Hepatocyte (in vitro differentiated cells): ENCODE data around the gene EEF2. TPM values are rescaled to one million over a fixed set of nuclear protein-coding genes. Genes with fewer than 3 reads are reported as not detected.

Experiments
- DNase-seq: peaks from one replicate; pipeline ENCODE4 v3.0.0-alpha.2; 2016; ENCODE audit warnings: low spot score
- H2AFZ ChIP-seq: fragments of 200-600 bp; sonication (generic); 2 replicates; pipeline ENCODE4 v1.6.0; 2016; ENCODE audit warnings: antibody characterized with exemption, mild to moderate bottlenecking
- H3K27ac ChIP-seq: fragments of 200-600 bp; sonication (generic); 2 replicates; pipeline ENCODE4 v1.5.1; 2016; ENCODE audit warnings: mild to moderate bottlenecking
- H3K27me3 ChIP-seq: fragments of 200-600 bp; sonication (generic); 2 replicates; pipeline ENCODE4 v1.6.1; 2016
- H3K36me3 ChIP-seq: fragments of 200-600 bp; sonication (generic); replicated peaks from 2 replicates; pipeline ENCODE4 v1.5.1; 2016; ENCODE audit warnings: low read depth; ENCODE audit not compliant: insufficient read depth
- H3K4me1 ChIP-seq: fragments of 200-600 bp; sonication (generic); 2 replicates; pipeline ENCODE4 v1.5.1; 2016; ENCODE audit warnings: mild to moderate bottlenecking, moderate library complexity; ENCODE audit not compliant: insufficient read depth
- H3K4me2 ChIP-seq: fragments of 200-600 bp; sonication (generic); 2 replicates; pipeline ENCODE4 v1.6.0; 2016
- H3K4me3 ChIP-seq: fragments of 200-600 bp; sonication (generic); 2 replicates; pipeline ENCODE4 v1.5.1; 2016; ENCODE audit warnings: mild to moderate bottlenecking
- H3K79me2 ChIP-seq: fragments of 200-600 bp; sonication (generic); 2 replicates; pipeline ENCODE4 v1.6.0; 2017; ENCODE audit warnings: mild to moderate bottlenecking
- H3K9me2 ChIP-seq: fragments of 200-600 bp; sonication (generic); replicated peaks from 2 replicates; pipeline ENCODE4 v1.6.0; 2017; ENCODE audit warnings: mild to moderate bottlenecking; ENCODE audit not compliant: insufficient read depth
- H3K9me3 ChIP-seq: fragments of 200-600 bp; sonication (generic); 2 replicates; pipeline ENCODE4 v1.5.1; 2016; ENCODE audit warnings: low read depth, mild to moderate bottlenecking
- H4K20me1 ChIP-seq: fragments of 200-600 bp; sonication (generic); 2 replicates; pipeline ENCODE4 v1.6.0; 2016; ENCODE audit warnings: mild to moderate bottlenecking; ENCODE audit not compliant: insufficient read depth, poor library complexity, severe bottlenecking
- EZH2 ChIP-seq: fragments of 200-600 bp; sonication (generic); IDR thresholded peaks from 2 replicates; pipeline ENCODE4 v1.6.1; 2016; ENCODE audit warnings: antibody characterized with exemption, mild to moderate bottlenecking, borderline replicate concordance
- EZH2phosphoT487 ChIP-seq: fragments of 200-600 bp; sonication (generic); IDR thresholded peaks from one replicate; pipeline ENCODE4 v1.6.1; 2018; ENCODE audit warnings: antibody characterized with exemption, mild to moderate bottlenecking, low read depth, moderate library complexity; ENCODE audit not compliant: unreplicated experiment, severe bottlenecking
- WGBS: methylation state at CpG from one replicate; pipeline ENCODE4 v1.1.6; 2016; ENCODE audit warnings: low lambda C conversion rate; ENCODE audit errors: missing lambda C conversion rate; 5-methylcytosine and 5-hydroxymethylcytosine counted together
- polyA plus RNA-seq: library from polyadenylated mRNA; unstranded; fragments of >200 nt; fragmentation: Nextera tagmentation; extraction: Ambion mirVana; gene quantifications from 2 replicates; pipeline ENCODE4 v1.2.1, GENCODE V29; 2016
- total RNA-seq: library from RNA; depleted of rRNA; stranded (reverse); fragments of >200 nt; gene quantifications from 2 replicates; pipeline ENCODE4 v1.2.3, GENCODE V29; 2014
- TF ChIP-seq, protein P1 (sequence below): fragments of 200-600 bp; sonication (generic); IDR thresholded peaks from 2 replicates; pipeline ENCODE4 v1.5.1; 2016; ENCODE audit warnings: antibody characterized with exemption, mild to moderate bottlenecking; ENCODE audit not compliant: poor library complexity

Gene EEF2
- total and polyA plus RNA-seq, 2 experiments from 2014 or later: 526 to 1,740 TPM

DNA sequence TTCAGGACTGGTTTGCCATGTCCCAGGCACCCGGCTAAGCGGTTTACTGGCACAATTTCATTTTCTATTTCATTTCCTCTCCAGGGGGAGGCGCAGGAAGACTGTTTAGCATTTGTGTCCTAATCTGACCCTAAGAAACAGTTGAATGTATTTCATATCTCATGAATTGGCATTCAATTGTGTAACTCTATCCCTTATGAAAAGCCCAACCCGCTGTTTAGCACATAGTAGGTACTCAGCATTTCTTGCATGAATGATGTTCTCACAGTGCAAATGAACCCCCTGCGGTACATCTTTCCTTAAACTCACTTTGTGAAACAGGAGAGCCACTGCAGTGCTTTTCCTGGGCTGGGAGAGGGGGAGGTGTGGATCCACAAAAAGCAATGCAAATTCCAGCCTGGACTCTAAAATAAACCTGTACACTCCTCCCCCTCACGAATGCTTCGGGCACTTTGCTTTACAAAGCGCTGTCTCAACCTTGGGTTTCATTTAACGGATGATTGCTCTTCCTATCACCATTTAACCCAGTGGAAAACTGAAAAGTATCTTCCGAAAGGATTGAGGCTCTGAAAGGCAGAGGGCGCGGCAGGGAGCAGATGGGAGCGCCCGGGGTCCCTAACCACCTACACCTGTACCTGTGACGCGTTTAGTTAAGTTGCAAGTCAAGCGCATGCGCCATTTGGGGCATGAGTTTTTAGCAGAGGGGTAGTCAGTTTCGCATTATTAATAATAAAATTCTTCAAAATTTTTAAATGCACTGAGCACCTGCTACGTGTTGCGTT, 1.2 kb upstream of the EEF2 start:
- Histone ChIP-seq H2AFZ (no peak overlapping the region), H3K36me3 (no peaks in the 10 kb centered on the region), H3K4me3 (peak overlapping the region; percentile 3), H4K20me1 (peaks cover 37% of the 10 kb centered on the region), H3K79me2 (peaks cover 38% of the 10 kb centered on the region), H3K27ac (no peak overlapping the region), H3K27me3 (no peaks in the 10 kb centered on the region), H3K9me3 (no peaks in the 10 kb centered on the region), H3K4me2 (peak overlapping the region; percentile 96), H3K9me2 (no peaks in the 10 kb centered on the region), H3K4me1 (peaks cover 23% of the 10 kb centered on the region)
- DNase-seq: peak; percentile 85
- TF ChIP-seq, protein P1, sequence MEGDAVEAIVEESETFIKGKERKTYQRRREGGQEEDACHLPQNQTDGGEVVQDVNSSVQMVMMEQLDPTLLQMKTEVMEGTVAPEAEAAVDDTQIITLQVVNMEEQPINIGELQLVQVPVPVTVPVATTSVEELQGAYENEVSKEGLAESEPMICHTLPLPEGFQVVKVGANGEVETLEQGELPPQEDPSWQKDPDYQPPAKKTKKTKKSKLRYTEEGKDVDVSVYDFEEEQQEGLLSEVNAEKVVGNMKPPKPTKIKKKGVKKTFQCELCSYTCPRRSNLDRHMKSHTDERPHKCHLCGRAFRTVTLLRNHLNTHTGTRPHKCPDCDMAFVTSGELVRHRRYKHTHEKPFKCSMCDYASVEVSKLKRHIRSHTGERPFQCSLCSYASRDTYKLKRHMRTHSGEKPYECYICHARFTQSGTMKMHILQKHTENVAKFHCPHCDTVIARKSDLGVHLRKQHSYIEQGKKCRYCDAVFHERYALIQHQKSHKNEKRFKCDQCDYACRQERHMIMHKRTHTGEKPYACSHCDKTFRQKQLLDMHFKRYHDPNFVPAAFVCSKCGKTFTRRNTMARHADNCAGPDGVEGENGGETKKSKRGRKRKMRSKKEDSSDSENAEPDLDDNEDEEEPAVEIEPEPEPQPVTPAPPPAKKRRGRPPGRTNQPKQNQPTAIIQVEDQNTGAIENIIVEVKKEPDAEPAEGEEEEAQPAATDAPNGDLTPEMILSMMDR: peak; percentile 69
- TF ChIP-seq EZH2 (no peak), EZH2phosphoT487 (no peak)
- WGBS: 3% methylated on average over 21 of the region's 21 CpGs

DNA sequence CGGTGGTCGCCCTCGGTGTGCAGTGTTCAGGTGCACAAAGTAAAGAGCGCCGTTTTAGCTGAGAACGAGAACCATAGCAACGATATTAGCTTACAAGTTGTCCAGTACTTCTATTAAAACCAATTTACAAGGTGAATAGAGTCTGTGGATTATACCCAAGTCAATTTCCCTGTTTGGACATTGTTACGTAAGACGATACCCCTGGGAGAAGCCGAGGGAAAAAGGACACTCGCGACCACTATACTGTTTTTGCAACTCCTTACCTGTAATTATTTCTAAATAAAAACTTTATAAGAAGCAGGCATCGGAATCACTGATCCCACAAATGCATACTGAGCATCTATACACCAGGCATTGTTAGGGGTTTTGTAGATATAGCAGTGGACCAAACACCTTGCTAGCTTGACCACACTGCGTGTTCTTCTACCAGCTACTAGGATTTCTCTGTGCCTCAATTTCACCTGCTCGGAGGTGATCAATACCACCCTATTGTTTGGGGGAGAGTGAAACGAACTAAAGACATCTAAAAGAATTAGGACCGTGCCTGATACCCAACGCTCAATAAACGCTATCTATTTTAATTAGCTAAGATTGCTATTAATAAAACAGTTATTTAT, 488 bp upstream of the EEF2 start:
- no peak for DNase-seq
- no peaks in the 10 kb centered on the region for H3K36me3 ChIP-seq
- WGBS: 7% methylated on average over 19 of the region's 19 CpGs
- peak overlapping the region; percentile 35 for H3K4me3 ChIP-seq
- peak overlapping the region; percentile 96 for H3K4me2 ChIP-seq
- H4K20me1 ChIP-seq: peaks cover 44% of the 10 kb centered on the region
- peaks cover 45% of the 10 kb centered on the region for H3K79me2 ChIP-seq
- H3K27me3 ChIP-seq: no peaks in the 10 kb centered on the region
- TF ChIP-seq, protein P1: no peak
- no peak for TF ChIP-seq EZH2phosphoT487
- no peak overlapping the region for H3K27ac ChIP-seq
- H3K9me3 ChIP-seq: no peaks in the 10 kb centered on the region
- peaks cover 23% of the 10 kb centered on the region for H3K4me1 ChIP-seq
- no peaks in the 10 kb centered on the region for H3K9me2 ChIP-seq
- H2AFZ ChIP-seq: peak overlapping the region; percentile 13

DNA sequence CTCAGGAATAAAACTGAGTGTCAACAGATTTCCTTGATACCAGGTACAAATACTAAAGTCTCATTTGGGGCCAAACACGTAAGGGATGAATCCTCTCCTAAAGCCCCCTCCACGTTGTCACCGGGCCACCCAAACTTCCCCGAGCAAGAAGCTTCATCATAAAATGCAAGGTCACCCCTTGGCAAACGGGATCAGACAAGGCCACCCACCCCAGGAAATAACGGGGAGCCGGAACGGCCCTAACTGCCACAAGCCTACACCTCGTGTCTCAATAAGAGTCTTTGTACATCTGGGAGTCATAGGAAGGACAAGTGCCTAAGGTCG, 717 bp downstream of the EEF2 start:
- H3K79me2 ChIP-seq: peaks cover 57% of the 10 kb centered on the region
- H3K9me3 ChIP-seq: no peaks in the 10 kb centered on the region
- peak overlapping the region; percentile 100 for H3K27ac ChIP-seq
- H3K4me3 ChIP-seq: peak overlapping the region; percentile 97
- no peak for TF ChIP-seq EZH2phosphoT487
- no peak for TF ChIP-seq EZH2
- TF ChIP-seq, protein P1: no peak
- no peak overlapping the region for H2AFZ ChIP-seq
- WGBS: 2% methylated on average over 10 of the region's 10 CpGs
- H3K27me3 ChIP-seq: no peaks in the 10 kb centered on the region
- H3K4me2 ChIP-seq: peak overlapping the region; percentile 96
- no peak for DNase-seq
- H3K4me1 ChIP-seq: peaks cover 23% of the 10 kb centered on the region
- H3K9me2 ChIP-seq: no peaks in the 10 kb centered on the region
- peaks cover 56% of the 10 kb centered on the region for H4K20me1 ChIP-seq
- H3K36me3 ChIP-seq: no peaks in the 10 kb centered on the region
